Fibroblast of lung (primary cell): ENCODE measurements around the gene TBRG4.

Source experiments
- EZH2 ChIP-seq: IDR thresholded peaks from 2 replicates; pipeline ENCODE4 v1.5.1; 2012; ENCODE audit warnings: low read length, control low read depth, mild to moderate bottlenecking; ENCODE audit errors: missing control alignments
- TF ChIP-seq, protein P1 (sequence below), 2 donors: IDR thresholded peaks in 1 of 2; conservative IDR thresholded peaks in 1 of 2; 1 replicate in 1 of 2; 2 replicates in 1 of 2; pipeline ENCODE4 v1.5.1; 2011 to 2012; ENCODE audit warnings: low read length in 2 of 2, control low read depth in 1 of 2, inconsistent platforms in 1 of 2, low read depth in 1 of 2, mild to moderate bottlenecking in 1 of 2

GRCh38 chr7:45153233-45153632 is 41.7 kb upstream of the TBRG4 start:
- TF ChIP-seq, protein P1, sequence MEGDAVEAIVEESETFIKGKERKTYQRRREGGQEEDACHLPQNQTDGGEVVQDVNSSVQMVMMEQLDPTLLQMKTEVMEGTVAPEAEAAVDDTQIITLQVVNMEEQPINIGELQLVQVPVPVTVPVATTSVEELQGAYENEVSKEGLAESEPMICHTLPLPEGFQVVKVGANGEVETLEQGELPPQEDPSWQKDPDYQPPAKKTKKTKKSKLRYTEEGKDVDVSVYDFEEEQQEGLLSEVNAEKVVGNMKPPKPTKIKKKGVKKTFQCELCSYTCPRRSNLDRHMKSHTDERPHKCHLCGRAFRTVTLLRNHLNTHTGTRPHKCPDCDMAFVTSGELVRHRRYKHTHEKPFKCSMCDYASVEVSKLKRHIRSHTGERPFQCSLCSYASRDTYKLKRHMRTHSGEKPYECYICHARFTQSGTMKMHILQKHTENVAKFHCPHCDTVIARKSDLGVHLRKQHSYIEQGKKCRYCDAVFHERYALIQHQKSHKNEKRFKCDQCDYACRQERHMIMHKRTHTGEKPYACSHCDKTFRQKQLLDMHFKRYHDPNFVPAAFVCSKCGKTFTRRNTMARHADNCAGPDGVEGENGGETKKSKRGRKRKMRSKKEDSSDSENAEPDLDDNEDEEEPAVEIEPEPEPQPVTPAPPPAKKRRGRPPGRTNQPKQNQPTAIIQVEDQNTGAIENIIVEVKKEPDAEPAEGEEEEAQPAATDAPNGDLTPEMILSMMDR (conservative IDR thresholded peaks at IDR 0.05 in 1 of 2, IDR thresholded peaks at IDR 0.05 in 1 of 2; ENCODE audit: low read depth in 1 of 2, low read length in 2 of 2): no peak
- no peak for TF ChIP-seq EZH2
